OCI-LY7 (cell line): ENCODE data around the gene MAPT. TPM values are rescaled to one million over a fixed set of nuclear protein-coding genes. Genes with fewer than 3 reads are reported as not detected.

ENCODE experiments used
- BruUV-seq: library from RNA; stranded (reverse); fragments of 400-500 nt; replicated peaks from 2 replicates; lab custom pipeline; 2021; lab: Mats Ljungman, UMichigan
- CTCF ChIA-PET: fragments of 300-600 bp; sonication (Branson Sonifier 250); formaldehyde crosslinking; loops from one replicate; lab custom pipeline; 2022; ENCODE audit warnings: antibody characterized with exemption; ENCODE audit not compliant: unreplicated experiment; lab: Charles Lee
- POLR2A ChIA-PET: fragments of 300-600 bp; sonication (Branson Sonifier 250); formaldehyde crosslinking; loops from one replicate; lab custom pipeline; 2022; ENCODE audit warnings: antibody characterized with exemption; lab: Charles Lee
- DNase-seq: peaks from one replicate; pipeline ENCODE4 v3.0.0-alpha.2; 2015; ENCODE audit warnings: low spot score
- H2AFZ ChIP-seq: fragments of 200-600 bp; sonication (generic), shearing (Covaris generic); 2 replicates; pipeline ENCODE4 v1.6.1; 2014; ENCODE audit warnings: mild to moderate bottlenecking, antibody characterized with exemption, low read length, moderate library complexity
- H3K27ac ChIP-seq: fragments of 200-600 bp; sonication (generic); 2 replicates; pipeline ENCODE4 v1.5.1; 2014; ENCODE audit warnings: mixed run types, low read depth, mild to moderate bottlenecking, moderate library complexity, low read length, inconsistent platforms; ENCODE audit not compliant: poor library complexity, severe bottlenecking
- H3K36me3 ChIP-seq: fragments of 200-600 bp; sonication (generic); 2 replicates; pipeline ENCODE4 v1.6.1; 2014; ENCODE audit warnings: mild to moderate bottlenecking, antibody characterized with exemption, low read length, moderate library complexity, mixed read lengths; ENCODE audit not compliant: insufficient read depth
- H3K4me1 ChIP-seq: fragments of 200-600 bp; sonication (generic); 2 replicates; pipeline ENCODE4 v1.5.1; 2014; ENCODE audit warnings: mild to moderate bottlenecking, low read length; ENCODE audit not compliant: insufficient read depth, poor library complexity, severe bottlenecking
- H3K4me2 ChIP-seq: fragments of 200-600 bp; sonication (generic); 2 replicates; pipeline ENCODE4 v1.6.1; 2014; ENCODE audit warnings: mild to moderate bottlenecking, low read length
- H3K4me3 ChIP-seq: fragments of 200-600 bp; sonication (generic); 2 replicates; pipeline ENCODE4 v1.5.1; 2014; ENCODE audit warnings: mild to moderate bottlenecking, low read depth, low read length; ENCODE audit not compliant: poor library complexity, severe bottlenecking
- H3K79me2 ChIP-seq: fragments of 200-600 bp; sonication (generic); 2 replicates; pipeline ENCODE4 v1.6.1; 2016; ENCODE audit warnings: low read depth, mild to moderate bottlenecking, low read length, moderate library complexity, mixed read lengths; ENCODE audit not compliant: insufficient read depth
- H3K9me2 ChIP-seq: fragments of 200-600 bp; sonication (generic); 2 replicates; pipeline ENCODE4 v1.6.1; 2016; ENCODE audit warnings: mild to moderate bottlenecking, low read length, mixed read lengths; ENCODE audit not compliant: insufficient read depth
- H3K9me3 ChIP-seq: fragments of 200-600 bp; sonication (generic); 2 replicates; pipeline ENCODE4 v1.6.1; 2014; ENCODE audit warnings: mild to moderate bottlenecking, mixed run types, low read length, mixed read lengths
- H4K20me1 ChIP-seq: fragments of 200-600 bp; sonication (generic); 2 replicates; pipeline ENCODE4 v1.6.1; 2014; ENCODE audit warnings: mild to moderate bottlenecking, antibody characterized with exemption, low read length, moderate library complexity, mixed read lengths; ENCODE audit not compliant: insufficient read depth
- CTCF ChIP-seq: fragments of 200-600 bp; sonication (generic); conservative IDR thresholded peaks from 2 replicates; pipeline ENCODE4 v1.5.1; 2014; ENCODE audit warnings: mild to moderate bottlenecking, antibody characterized with exemption, low read length, moderate library complexity, mixed read lengths
- EZH2phosphoT487 ChIP-seq: fragments of 200-600 bp; sonication (generic); IDR thresholded peaks from 2 replicates; pipeline ENCODE4 v1.6.1; 2018; ENCODE audit warnings: low read depth, borderline replicate concordance, mild to moderate bottlenecking, mixed run types, antibody characterized with exemption, low read length, moderate library complexity, mixed read lengths
- intact Hi-C: fragments of 100-400 bp; cut with micrococcal nuclease; formaldehyde crosslinking; loops from one replicate; pipeline ENCODE4 v1.10.0; 2022; ENCODE audit not compliant: unreplicated experiment
- small RNA-seq: library from RNA; depleted of rRNA; stranded (forward); fragments of <200 nt; gene quantifications from one replicate; pipeline ENCODE3, GENCODE V24; 2014
- total RNA-seq, 2 experiments: library from RNA; depleted of rRNA in 1 of 2; stranded (reverse); fragments of >200 nt in 1 of 2; shearing (Covaris generic) in 1 of 2; gene quantifications; 2 replicates each; pipeline ENCODE4 v1.2.3, GENCODE V29; 2014 to 2022

MAPT gene
- total RNA-seq, 2 experiments from 2014 or later: 0.44 TPM; not detected in 1

GRCh38 chr17:46072998-46073397 is 178.6 kb downstream of the MAPT start:
- Histone ChIP-seq H3K9me2 (no peaks in the 10 kb centered on the region), H3K4me1 (peaks cover 7% of the 10 kb centered on the region), H3K27ac (no peak overlapping the region), H2AFZ (no peak overlapping the region), H3K4me2 (no peak overlapping the region), H3K36me3 (peaks cover 63% of the 10 kb centered on the region), H3K4me3 (no peak overlapping the region), H4K20me1 (no peaks in the 10 kb centered on the region), H3K9me3 (no peaks in the 10 kb centered on the region), H3K79me2 (peaks cover 29% of the 10 kb centered on the region; the same call in 1 of the 2 replicates)
- DNase-seq: no peak
- intact Hi-C loops: no loop called here
- BruUV-seq: no TSS peak
- ChIA-PET CTCF (no interaction called here), POLR2A (no interaction called here)
- no peak for TF ChIP-seq CTCF
- TF ChIP-seq EZH2phosphoT487: no peak

- TF ChIP-seq EZH2phosphoT487 (no peak), CTCF (no peak)
- Histone ChIP-seq H3K4me1 (peaks cover 7% of the 10 kb centered on the region), H3K36me3 (peaks cover 63% of the 10 kb centered on the region), H3K27ac (no peak overlapping the region), H3K79me2 (peaks cover 29% of the 10 kb centered on the region; the same call in 1 of the 2 replicates), H3K4me3 (no peak overlapping the region), H3K9me3 (no peaks in the 10 kb centered on the region), H3K4me2 (no peak overlapping the region), H3K9me2 (no peaks in the 10 kb centered on the region), H2AFZ (no peak overlapping the region), H4K20me1 (no peaks in the 10 kb centered on the region)
- CTCF ChIA-PET: no interaction called here
- BruUV-seq: no TSS peak
- intact Hi-C loops: no loop called here
- DNase-seq: no peak
- POLR2A ChIA-PET: no interaction called here
These were observed 180.2 kb downstream of the MAPT start for GRCh38 chr17:46074540-46074939.

Small RNA genes lying within 50 kb of the gene (small RNA-seq; reads per million reads assigned to genes)
- gene RF00017: not detected

Other genes with a start within 250 kb of the MAPT start
- not detected in 2 replicates for gene CRHR1, start 110.2 kb upstream of the MAPT start, total RNA-seq (2014; rRNA removed; shearing (Covaris generic))
- not detected in 2 replicates for gene CRHR1, start 110.2 kb upstream of the MAPT start, total RNA-seq (2022)
- not detected in 2 replicates for gene SPPL2C, start 49.7 kb upstream of the MAPT start, total RNA-seq (2014; rRNA removed; shearing (Covaris generic))
- gene SPPL2C, start 49.7 kb upstream of the MAPT start, total RNA-seq (2022): not detected in 2 replicates
- not detected in 2 replicates for gene STH, start 104.7 kb downstream of the MAPT start, total RNA-seq (2014; rRNA removed; shearing (Covaris generic))
- gene STH, start 104.7 kb downstream of the MAPT start, total RNA-seq (2022): not detected in 2 replicates